Parathyroid adenoma (tissue), 2 donors: Measurements from ENCODE around the gene PRKD2.

ENCODE experiments used
- H2AFZ ChIP-seq: fragments of 300-600 bp; sonication (generic); one replicate; pipeline ENCODE4 v1.7.0; 2017; ENCODE audit warnings: antibody characterized with exemption, mild to moderate bottlenecking
- H3K27ac ChIP-seq: fragments of 300-600 bp; sonication (generic); one replicate; pipeline ENCODE4 v1.7.0; 2017
- H3K27me3 ChIP-seq: fragments of 300-600 bp; sonication (generic); one replicate; pipeline ENCODE4 v1.7.0; 2017; ENCODE audit warnings: low read length; ENCODE audit not compliant: control insufficient read depth, insufficient read depth
- H3K36me3 ChIP-seq: fragments of 300-600 bp; sonication (generic); one replicate; pipeline ENCODE4 v1.7.0; 2017; ENCODE audit warnings: low read length; ENCODE audit not compliant: control insufficient read depth, insufficient read depth
- H3K4me1 ChIP-seq: fragments of 300-600 bp; sonication (generic); one replicate; pipeline ENCODE4 v1.7.0; 2017; ENCODE audit warnings: control low read depth
- H3K4me2 ChIP-seq: fragments of 300-600 bp; sonication (generic); one replicate; pipeline ENCODE4 v1.7.0; 2017; ENCODE audit warnings: low read length
- H3K4me3 ChIP-seq: fragments of 300-600 bp; sonication (generic); one replicate; pipeline ENCODE4 v1.7.0; 2017; ENCODE audit warnings: low read depth, low read length
- H3K79me2 ChIP-seq: fragments of 300-600 bp; sonication (generic); one replicate; pipeline ENCODE4 v1.7.0; 2017; ENCODE audit warnings: control low read depth
- H3K9ac ChIP-seq: fragments of 300-600 bp; sonication (generic); one replicate; pipeline ENCODE4 v1.7.0; 2017; ENCODE audit warnings: mild to moderate bottlenecking
- H3K9me3 ChIP-seq: fragments of 300-600 bp; sonication (generic); one replicate; pipeline ENCODE4 v1.7.0; 2017; ENCODE audit warnings: low read length; ENCODE audit not compliant: control insufficient read depth
- TF ChIP-seq, protein P1 (sequence below): fragments of 300-600 bp; sonication (generic); IDR thresholded peaks from one replicate; pipeline ENCODE4 v1.7.0; 2017; ENCODE audit warnings: antibody characterized with exemption, mild to moderate bottlenecking
- donor health status: primary hyperparathyroidism.

The PRKD2 gene

DNA sequence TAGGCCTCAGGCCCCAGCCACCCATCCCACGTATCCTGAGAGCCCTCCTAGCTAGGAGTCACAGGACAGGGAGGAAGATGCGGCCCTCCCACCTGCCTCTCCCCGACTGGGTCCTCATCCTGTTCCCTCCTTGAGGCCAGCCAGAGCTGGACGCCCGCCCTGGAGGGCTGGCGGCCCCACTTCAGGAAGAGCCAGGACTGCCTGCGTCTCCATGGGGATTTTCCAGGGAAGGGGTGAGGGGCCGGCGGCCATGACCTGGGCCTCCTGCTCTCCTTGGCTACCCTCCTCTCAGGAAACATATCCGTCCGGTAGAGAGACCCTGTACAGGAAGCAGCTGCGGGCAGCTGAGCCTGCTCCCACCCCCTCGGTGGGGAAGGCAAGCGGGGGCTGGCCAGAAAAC lies 11.3 kb upstream of the PRKD2 start:
- no peaks in the 10 kb centered on the region for H3K36me3 ChIP-seq
- TF ChIP-seq, protein P1, sequence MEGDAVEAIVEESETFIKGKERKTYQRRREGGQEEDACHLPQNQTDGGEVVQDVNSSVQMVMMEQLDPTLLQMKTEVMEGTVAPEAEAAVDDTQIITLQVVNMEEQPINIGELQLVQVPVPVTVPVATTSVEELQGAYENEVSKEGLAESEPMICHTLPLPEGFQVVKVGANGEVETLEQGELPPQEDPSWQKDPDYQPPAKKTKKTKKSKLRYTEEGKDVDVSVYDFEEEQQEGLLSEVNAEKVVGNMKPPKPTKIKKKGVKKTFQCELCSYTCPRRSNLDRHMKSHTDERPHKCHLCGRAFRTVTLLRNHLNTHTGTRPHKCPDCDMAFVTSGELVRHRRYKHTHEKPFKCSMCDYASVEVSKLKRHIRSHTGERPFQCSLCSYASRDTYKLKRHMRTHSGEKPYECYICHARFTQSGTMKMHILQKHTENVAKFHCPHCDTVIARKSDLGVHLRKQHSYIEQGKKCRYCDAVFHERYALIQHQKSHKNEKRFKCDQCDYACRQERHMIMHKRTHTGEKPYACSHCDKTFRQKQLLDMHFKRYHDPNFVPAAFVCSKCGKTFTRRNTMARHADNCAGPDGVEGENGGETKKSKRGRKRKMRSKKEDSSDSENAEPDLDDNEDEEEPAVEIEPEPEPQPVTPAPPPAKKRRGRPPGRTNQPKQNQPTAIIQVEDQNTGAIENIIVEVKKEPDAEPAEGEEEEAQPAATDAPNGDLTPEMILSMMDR, result no peak
- no peaks in the 10 kb centered on the region for H3K27me3 ChIP-seq
- no peaks in the 10 kb centered on the region for H3K9me3 ChIP-seq
- no peak overlapping the region for H3K9ac ChIP-seq
- H3K4me2 ChIP-seq, result no peak overlapping the region
- H3K4me1 ChIP-seq, result no peaks in the 10 kb centered on the region
- H3K4me3 ChIP-seq, result no peak overlapping the region
- no peak overlapping the region for H3K27ac ChIP-seq
- H2AFZ ChIP-seq, result no peak overlapping the region
- H3K79me2 ChIP-seq, result peaks cover 2% of the 10 kb centered on the region

DNA sequence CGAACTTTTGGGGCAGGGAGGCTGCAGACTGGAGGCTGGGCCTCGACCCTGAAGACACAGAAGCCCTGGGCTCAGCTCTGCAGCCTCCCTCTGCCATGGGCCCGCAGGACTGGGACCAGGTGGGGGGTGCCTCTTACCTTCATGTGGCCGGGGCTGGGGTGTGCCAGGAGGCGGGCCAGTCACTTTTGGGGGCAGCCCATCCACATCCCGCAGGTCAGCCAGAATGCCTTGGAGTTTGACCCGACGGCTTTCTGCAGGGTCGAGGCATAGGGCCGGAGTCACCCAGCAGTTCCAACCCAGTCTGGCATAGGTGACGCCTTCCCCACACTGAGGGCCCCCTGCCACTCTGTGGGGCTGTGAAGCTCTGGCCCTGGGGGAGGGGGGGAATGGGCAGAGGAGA lies 10.8 kb upstream of the PRKD2 start:
- no peaks in the 10 kb centered on the region for H3K27me3 ChIP-seq
- TF ChIP-seq, protein P1, result no peak
- H3K9me3 ChIP-seq, result no peaks in the 10 kb centered on the region
- no peaks in the 10 kb centered on the region for H3K36me3 ChIP-seq
- H3K9ac ChIP-seq, result no peak overlapping the region
- H3K4me1 ChIP-seq, result no peaks in the 10 kb centered on the region
- H3K4me2 ChIP-seq, result no peak overlapping the region
- no peak overlapping the region for H2AFZ ChIP-seq
- no peak overlapping the region for H3K4me3 ChIP-seq
- H3K79me2 ChIP-seq, result peaks cover 2% of the 10 kb centered on the region
- no peak overlapping the region for H3K27ac ChIP-seq

DNA sequence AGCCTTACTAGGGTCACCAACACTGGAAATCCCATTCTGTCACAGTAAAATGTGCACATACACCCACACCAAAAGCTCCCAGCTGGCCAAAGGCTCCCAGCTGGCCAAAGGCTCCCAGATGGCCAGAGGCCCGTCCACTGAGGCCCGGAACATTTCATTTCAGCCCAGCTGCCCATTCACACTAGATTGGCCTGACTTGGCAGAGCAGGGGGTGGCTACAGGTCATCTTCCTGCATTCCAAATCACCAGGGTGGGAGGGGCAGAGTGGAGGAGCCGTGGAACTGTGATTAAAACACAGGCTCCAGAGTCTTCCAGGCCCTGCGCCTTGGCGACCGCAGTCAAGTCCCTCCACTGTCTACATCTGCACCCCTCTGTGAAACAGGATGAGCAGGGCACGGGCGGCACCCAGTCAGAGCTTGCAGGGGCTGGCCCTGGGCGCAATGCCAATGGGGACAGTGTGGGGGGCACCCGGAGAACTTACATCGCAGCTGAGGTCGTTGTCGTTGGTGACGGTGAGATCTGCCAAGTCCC lies 10.1 kb upstream of the PRKD2 start:
- H2AFZ ChIP-seq, result no peak overlapping the region
- H3K9ac ChIP-seq, result no peak overlapping the region
- H3K4me1 ChIP-seq, result no peaks in the 10 kb centered on the region
- TF ChIP-seq, protein P1, result no peak
- no peak overlapping the region for H3K27ac ChIP-seq
- no peaks in the 10 kb centered on the region for H3K9me3 ChIP-seq
- H3K4me3 ChIP-seq, result no peak overlapping the region
- no peaks in the 10 kb centered on the region for H3K27me3 ChIP-seq
- H3K79me2 ChIP-seq, result peaks cover 2% of the 10 kb centered on the region
- H3K4me2 ChIP-seq, result no peak overlapping the region
- H3K36me3 ChIP-seq, result no peaks in the 10 kb centered on the region

DNA sequence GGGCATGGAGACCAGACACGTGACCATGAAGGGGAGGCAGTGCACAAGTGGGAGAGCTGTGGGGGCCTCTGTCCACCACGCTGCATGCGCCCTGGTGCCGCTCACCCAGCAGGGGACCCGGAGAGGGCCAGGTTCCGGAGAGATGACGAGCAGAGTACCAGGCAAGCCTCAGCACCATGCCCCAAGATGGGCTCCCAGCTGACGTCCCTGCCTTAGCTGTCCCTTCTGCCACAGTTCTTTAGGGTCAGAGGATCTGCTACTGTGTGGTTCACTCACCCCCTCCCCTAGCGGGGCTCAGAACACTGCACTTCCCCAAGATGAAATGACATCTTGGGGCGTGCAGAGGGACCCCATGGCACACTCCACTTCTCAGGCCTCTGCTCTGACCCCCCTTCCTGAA lies 9.6 kb upstream of the PRKD2 start:
- Histone ChIP-seq H3K4me3 (no peak overlapping the region), H3K9me3 (no peaks in the 10 kb centered on the region), H3K27ac (no peak overlapping the region), H3K4me1 (no peaks in the 10 kb centered on the region), H3K4me2 (no peak overlapping the region), H3K79me2 (peaks cover 2% of the 10 kb centered on the region), H3K36me3 (no peaks in the 10 kb centered on the region), H2AFZ (no peak overlapping the region), H3K27me3 (no peaks in the 10 kb centered on the region), H3K9ac (no peak overlapping the region)
- TF ChIP-seq, protein P1, result no peak

DNA sequence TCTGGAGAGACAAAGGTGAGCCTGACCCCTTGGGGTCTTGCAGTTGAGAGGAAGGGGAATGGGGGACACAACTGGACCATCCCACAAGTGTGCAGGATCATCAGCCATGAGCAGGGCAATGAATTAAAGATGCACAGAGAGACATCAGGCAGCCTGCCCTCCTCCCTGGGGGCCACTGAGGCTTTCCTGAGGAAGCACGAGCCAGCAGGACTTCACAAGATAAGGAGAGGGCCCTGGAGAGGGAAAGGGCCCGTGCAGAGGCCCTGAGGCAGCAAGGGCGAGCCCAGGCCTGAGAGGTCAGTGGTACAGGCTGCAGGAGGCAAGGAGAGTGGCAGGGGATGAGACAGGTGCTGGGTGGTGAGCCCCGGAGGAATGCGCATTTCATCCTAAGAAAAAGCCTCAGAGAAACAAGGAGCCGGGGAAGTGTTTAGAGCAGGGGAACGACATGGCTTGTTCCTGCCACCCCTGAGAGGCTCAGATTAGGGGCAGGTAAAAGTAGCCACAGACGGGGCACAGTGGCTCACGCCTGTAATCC lies 9.0 kb upstream of the PRKD2 start:
- Histone ChIP-seq H3K9me3 (no peaks in the 10 kb centered on the region), H3K79me2 (peaks cover 2% of the 10 kb centered on the region), H3K36me3 (no peaks in the 10 kb centered on the region), H3K27ac (no peak overlapping the region), H2AFZ (no peak overlapping the region), H3K9ac (no peak overlapping the region), H3K4me2 (no peak overlapping the region), H3K4me3 (no peak overlapping the region), H3K4me1 (no peaks in the 10 kb centered on the region), H3K27me3 (no peaks in the 10 kb centered on the region)
- TF ChIP-seq, protein P1, result no peak
